CD14-positive monocyte (primary cell): ENCODE results near the gene MICU1. TPM values are rescaled to one million over a fixed set of nuclear protein-coding genes. Genes with fewer than 3 reads are reported as not detected.
A peak's percentile ranks its signal among the peaks of the same experiment; 100 is the strongest.
"Not testable (repeated sequence)": the region's sequence is repeated elsewhere in the genome, so short reads cannot be mapped to it uniquely, and the experiment has no call there.

ENCODE experiments used
- DNase-seq, 3 donors: peaks; one replicate each; pipeline ENCODE4 v3.0.0-alpha.2; 2011 to 2022
- H2AFZ ChIP-seq: 2 replicates; pipeline ENCODE4 v1.6.0; 2012; ENCODE audit warnings: mild to moderate bottlenecking, low read depth, low read length, inconsistent platforms; ENCODE audit not compliant: insufficient read depth, poor library complexity, severe bottlenecking
- H3K27ac ChIP-seq, 2 donors: 1 replicate in 1 of 2; 2 replicates in 1 of 2; pipeline ENCODE4 v1.5.1; 2012 to 2013; ENCODE audit warnings: low read length in 2 of 2, control low read depth in 1 of 2, inconsistent platforms in 1 of 2, low read depth in 1 of 2, mild to moderate bottlenecking in 1 of 2
- H3K27me3 ChIP-seq, 2 donors: one replicate each; pipeline versions ENCODE4 v1.6.0 to v1.6.1; 2011 to 2013; ENCODE audit warnings: low read length in 2 of 2; ENCODE audit not compliant: control insufficient read depth in 2 of 2, insufficient read depth in 2 of 2
- H3K36me3 ChIP-seq, 2 donors: replicated peaks in 1 of 2; 1 replicate in 1 of 2; 2 replicates in 1 of 2; pipeline versions ENCODE4 v1.5.1 to v1.6.1; 2012 to 2013; ENCODE audit warnings: low read length in 2 of 2, control low read depth in 1 of 2, inconsistent platforms in 1 of 2, mild to moderate bottlenecking in 1 of 2; ENCODE audit not compliant: insufficient read depth in 2 of 2, control insufficient read depth in 1 of 2
- H3K4me1 ChIP-seq, 2 donors: 1 replicate in 1 of 2; 2 replicates in 1 of 2; pipeline versions ENCODE4 v1.5.1 to v1.6.1; 2012 to 2013; ENCODE audit warnings: low read length in 2 of 2, control low read depth in 1 of 2, inconsistent platforms in 1 of 2, mild to moderate bottlenecking in 1 of 2, moderate library complexity in 1 of 2; ENCODE audit not compliant: insufficient read depth in 2 of 2, control insufficient read depth in 1 of 2
- H3K4me2 ChIP-seq: replicated peaks from 2 replicates; pipeline ENCODE3; 2012; ENCODE audit warnings: low read length, moderate library complexity, mild to moderate bottlenecking; ENCODE audit not compliant: poor library complexity, severe bottlenecking; ENCODE audit errors: extremely low read depth
- H3K4me3 ChIP-seq, 3 experiments: fragments of 200-600 bp in 1 of 3; sonication (generic) in 1 of 3; replicated peaks in 1 of 3; 1 replicate in 2 of 3; 2 replicates in 1 of 3; pipeline ENCODE4 v1.5.1; 2011 to 2013; ENCODE audit warnings: low read length in 3 of 3, mild to moderate bottlenecking in 3 of 3, control low read depth in 2 of 3, low read depth in 2 of 3, inconsistent platforms in 1 of 3, moderate library complexity in 1 of 3
- H3K79me2 ChIP-seq: 2 replicates; pipeline ENCODE4 v1.6.0; 2012; ENCODE audit warnings: mild to moderate bottlenecking, control low read depth, inconsistent platforms, low read length, moderate library complexity; ENCODE audit not compliant: insufficient read depth
- H3K9ac ChIP-seq: 2 replicates; pipeline ENCODE4 v1.6.0; 2017; ENCODE audit warnings: low read length, mild to moderate bottlenecking; ENCODE audit not compliant: insufficient read depth, poor library complexity, severe bottlenecking
- H3K9me3 ChIP-seq, 2 donors: replicated peaks in 1 of 2; 1 replicate in 1 of 2; 2 replicates in 1 of 2; pipeline versions ENCODE4 v1.5.1 to v1.6.1; 2012 to 2013; ENCODE audit warnings: low read length in 2 of 2, control low read depth in 1 of 2; ENCODE audit not compliant: control insufficient read depth in 1 of 2, insufficient read depth in 1 of 2
- H4K20me1 ChIP-seq: 2 replicates; pipeline ENCODE4 v1.6.0; 2012; ENCODE audit warnings: mild to moderate bottlenecking, low read length, control low read depth, moderate library complexity; ENCODE audit not compliant: insufficient read depth
- H3K27ac Mint-ChIP-seq, 7 donors: one replicate each; pipeline ENCODE4 v1.8.0; 2020; ENCODE audit warnings: mild to moderate bottlenecking in 7 of 7, mixed read lengths in 7 of 7, moderate library complexity in 6 of 7, inconsistent platforms in 2 of 7
- H3K27me3 Mint-ChIP-seq, 3 donors: one replicate each; pipeline ENCODE4 v1.8.0; 2021 to 2022; ENCODE audit warnings: low read depth in 3 of 3, mild to moderate bottlenecking in 3 of 3, mixed read lengths in 3 of 3, moderate library complexity in 3 of 3, inconsistent platforms in 1 of 3
- H3K36me3 Mint-ChIP-seq, 2 donors: one replicate each; pipeline ENCODE4 v1.8.0; 2020; ENCODE audit warnings: mixed read lengths in 2 of 2, inconsistent platforms in 1 of 2, mild to moderate bottlenecking in 1 of 2
- H3K4me1 Mint-ChIP-seq: one replicate; pipeline ENCODE4 v1.8.0; 2020; ENCODE audit warnings: mild to moderate bottlenecking, mixed read lengths
- H3K4me3 Mint-ChIP-seq, 2 donors: one replicate each; pipeline ENCODE4 v1.8.0; 2020; ENCODE audit warnings: mild to moderate bottlenecking in 2 of 2, mixed read lengths in 2 of 2, moderate library complexity in 1 of 2
- H3K9me3 Mint-ChIP-seq, 7 donors: one replicate each; pipeline ENCODE4 v1.8.0; 2020 to 2022; ENCODE audit warnings: mixed read lengths in 7 of 7, mild to moderate bottlenecking in 6 of 7, moderate library complexity in 6 of 7, inconsistent platforms in 2 of 7
- WGBS: methylation state at CpG from one replicate; pipeline ENCODE4 v1.1.5; 2013; ENCODE audit warnings: missing lambda C conversion rate; ENCODE audit not compliant: insufficient coverage; 5-methylcytosine and 5-hydroxymethylcytosine counted together
- intact Hi-C, 2 donors: fragments of 100-400 bp; cut with micrococcal nuclease; formaldehyde crosslinking; loops; one replicate each; pipeline versions ENCODE4 v1.15.0 to v1.15.1; 2023
- polyA plus RNA-seq, 3 donors: library from polyadenylated mRNA; depleted of rRNA in 1 of 3; unstranded in 2 of 3; stranded (reverse) in 1 of 3; fragments of 300-500 nt in 2 of 3; fragments of >200 nt in 1 of 3; fragmentation: Illumina TruSeq in 2 of 3; gene quantifications; 1 replicate in 2 of 3; 2 replicates in 1 of 3; pipeline ENCODE4 v1.2.3, GENCODE V29; 2012 to 2021
- TF ChIP-seq, protein P1 (sequence below): fragments of 200-600 bp; IDR thresholded peaks from one replicate; pipeline ENCODE4 v1.8.0; 2022; ENCODE audit warnings: antibody characterized with exemption, mild to moderate bottlenecking

MICU1 gene
- polyA plus RNA-seq, 3 donors, result 51.1 to 76.4 (median 51.7) TPM

- Histone ChIP-seq H3K4me2 (no peak overlapping the region), H4K20me1 (no peaks in the 10 kb centered on the region), H3K4me3 (no peak overlapping the region), H3K79me2 (peaks cover 7% of the 10 kb centered on the region), H3K27ac (peak overlapping the region in 1 of 2 donors; percentile 2), H2AFZ (no peak overlapping the region), H3K27me3 (no peaks in the 10 kb centered on the region), H3K4me1 (peaks cover 9 to 18% of the 10 kb centered on the region in 2 donors), H3K9me3 (peaks cover 16 to 17% of the 10 kb centered on the region in 2 donors), H3K36me3 (peaks cover 33 to 73% of the 10 kb centered on the region in 2 donors), H3K9ac (no peak overlapping the region)
- Mint-ChIP-seq H3K4me3 (no peak overlapping the region), H3K9me3 (peaks cover 3 to 18% (median 10%) of the 10 kb centered on the region in 7 donors), H3K27me3 (peaks cover 0 to 2% (median 0%) of the 10 kb centered on the region in 3 donors), H3K36me3 (peaks cover 61 to 69% of the 10 kb centered on the region in 2 donors), H3K27ac (peak overlapping the region in 2 of 7 donors; percentile 35 to 74), H3K4me1 (peaks cover 27% of the 10 kb centered on the region)
- intact Hi-C loops, result no loop called here
- DNase-seq, result no peak
- no CpG with 5 or more reads among the region's 1 CpG for WGBS
- TF ChIP-seq, protein P1, sequence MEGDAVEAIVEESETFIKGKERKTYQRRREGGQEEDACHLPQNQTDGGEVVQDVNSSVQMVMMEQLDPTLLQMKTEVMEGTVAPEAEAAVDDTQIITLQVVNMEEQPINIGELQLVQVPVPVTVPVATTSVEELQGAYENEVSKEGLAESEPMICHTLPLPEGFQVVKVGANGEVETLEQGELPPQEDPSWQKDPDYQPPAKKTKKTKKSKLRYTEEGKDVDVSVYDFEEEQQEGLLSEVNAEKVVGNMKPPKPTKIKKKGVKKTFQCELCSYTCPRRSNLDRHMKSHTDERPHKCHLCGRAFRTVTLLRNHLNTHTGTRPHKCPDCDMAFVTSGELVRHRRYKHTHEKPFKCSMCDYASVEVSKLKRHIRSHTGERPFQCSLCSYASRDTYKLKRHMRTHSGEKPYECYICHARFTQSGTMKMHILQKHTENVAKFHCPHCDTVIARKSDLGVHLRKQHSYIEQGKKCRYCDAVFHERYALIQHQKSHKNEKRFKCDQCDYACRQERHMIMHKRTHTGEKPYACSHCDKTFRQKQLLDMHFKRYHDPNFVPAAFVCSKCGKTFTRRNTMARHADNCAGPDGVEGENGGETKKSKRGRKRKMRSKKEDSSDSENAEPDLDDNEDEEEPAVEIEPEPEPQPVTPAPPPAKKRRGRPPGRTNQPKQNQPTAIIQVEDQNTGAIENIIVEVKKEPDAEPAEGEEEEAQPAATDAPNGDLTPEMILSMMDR, result no peak
Measured at GRCh38 chr10:72545546-72545945, 80.3 kb downstream of the MICU1 start.

GRCh38 chr10:72543855-72544254 is 82.0 kb downstream of the MICU1 start:
- Histone ChIP-seq H3K36me3 (peaks cover 19 to 57% of the 10 kb centered on the region in 2 donors), H3K4me1 (peaks cover 22 to 34% of the 10 kb centered on the region in 2 donors), H3K9me3 (peaks cover 16 to 17% of the 10 kb centered on the region in 2 donors), H3K27ac (peak overlapping the region in 1 of 2 donors; percentile 46)
- H3K4me3 ChIP-seq, DNase-seq, intact Hi-C loops, H3K4me3 Mint-ChIP-seq, H3K27me3 Mint-ChIP-seq, H3K4me2 ChIP-seq, H3K79me2 ChIP-seq, H2AFZ ChIP-seq, H3K27me3 ChIP-seq, H3K9ac ChIP-seq, H4K20me1 ChIP-seq: not testable (repeated sequence)
- peak overlapping the region in 4 of 7 donors; percentile 8 to 72 (median 36) for H3K27ac Mint-ChIP-seq
- WGBS, result no CpG with 5 or more reads among the region's 6 CpGs
- H3K36me3 Mint-ChIP-seq, result peaks cover 55 to 63% of the 10 kb centered on the region in 2 donors
- H3K9me3 Mint-ChIP-seq, result peaks cover 3 to 27% (median 15%) of the 10 kb centered on the region in 7 donors
- H3K4me1 Mint-ChIP-seq, result peaks cover 40% of the 10 kb centered on the region
